Fibroblast of lung (primary cell): Measurements from ENCODE around the gene SMIM45.

Source experiments
- CTCF ChIP-seq, 2 donors: IDR thresholded peaks in 1 of 2; conservative IDR thresholded peaks in 1 of 2; 1 replicate in 1 of 2; 2 replicates in 1 of 2; pipeline ENCODE4 v1.5.1; 2011 to 2012; ENCODE audit warnings: low read length in 2 of 2, control low read depth in 1 of 2, inconsistent platforms in 1 of 2, low read depth in 1 of 2, mild to moderate bottlenecking in 1 of 2
- EZH2 ChIP-seq: IDR thresholded peaks from 2 replicates; pipeline ENCODE4 v1.5.1; 2012; ENCODE audit warnings: low read length, control low read depth, mild to moderate bottlenecking; ENCODE audit errors: missing control alignments

GRCh38 chr22:41939981-41940831 is 11.7 kb upstream of the SMIM45 start:
- TF ChIP-seq CTCF (conservative IDR thresholded peaks at IDR 0.05 in 1 of 2, IDR thresholded peaks at IDR 0.05 in 1 of 2; ENCODE audit: low read depth in 1 of 2, low read length in 2 of 2) (no peak), EZH2 (no peak)
